Right atrium auricular region (tissue), 2 donors: ENCODE measurements around the gene DNAJB1. TPM values are rescaled to one million over a fixed set of nuclear protein-coding genes. Genes with fewer than 3 reads are reported as not detected.

Experiments
- DNase-seq: peaks from one replicate; pipeline ENCODE4 v3.0.0-alpha.2; 2019; ENCODE audit warnings: low spot score
- H3K27ac ChIP-seq, 2 donors: fragments of 200-600 bp; sonication (generic); 1 replicate in 1 of 2; 2 replicates in 1 of 2; pipeline ENCODE4 v1.5.1; 2016 to 2019
- H3K27me3 ChIP-seq, 2 donors: fragments of 200-600 bp; sonication (generic); one replicate each; pipeline versions ENCODE4 v1.5.1 to v1.6.0; 2017 to 2019
- H3K36me3 ChIP-seq: fragments of 200-600 bp; sonication (generic); one replicate; pipeline ENCODE4 v1.5.1; 2016
- H3K4me1 ChIP-seq, 2 donors: fragments of 200-600 bp; sonication (generic); one replicate each; pipeline versions ENCODE4 v1.5.1 to v1.6.0; 2017 to 2019
- H3K4me3 ChIP-seq, 2 donors: fragments of 200-600 bp; sonication (generic); 1 replicate in 1 of 2; 2 replicates in 1 of 2; pipeline ENCODE4 v1.5.1; 2017 to 2019; ENCODE audit warnings: mild to moderate bottlenecking in 1 of 2, moderate library complexity in 1 of 2
- H3K9me3 ChIP-seq, 2 donors: fragments of 200-600 bp; sonication (generic); one replicate each; pipeline ENCODE4 v1.5.1; 2019
- CTCF ChIP-seq, 2 donors: fragments of 200-600 bp; sonication (generic); IDR thresholded peaks; one replicate each; pipeline ENCODE4 v1.5.1; 2019; ENCODE audit warnings: antibody characterized with exemption in 2 of 2
- total RNA-seq, 2 donors: library from RNA; depleted of rRNA; stranded (reverse); fragments of >200 nt; gene quantifications; one replicate each; pipeline ENCODE4 v1.1.0, GENCODE V29; 2016

DNAJB1 gene
- total RNA-seq, 2 donors from 2014 or later: 36.5 to 52.9 TPM

GRCh38 chr19:14528419-14529253, 10.4 kb upstream of the DNAJB1 start:
- no peak for DNase-seq
- peaks cover 0 to 25% of the 10 kb centered on the region in 2 donors for H3K4me1 ChIP-seq
- TF ChIP-seq CTCF (IDR thresholded peaks at IDR 0.05): no peak

GRCh38 chr19:14526423-14526822, 8.2 kb upstream of the DNAJB1 start:
- no peak for DNase-seq
- Histone ChIP-seq H3K4me1 (peaks cover 0 to 17% of the 10 kb centered on the region in 2 donors), H3K9me3 (no peaks in the 10 kb centered on the region), H3K4me3 (no peak overlapping the region), H3K27me3 (no peaks in the 10 kb centered on the region), H3K36me3 (no peaks in the 10 kb centered on the region), H3K27ac (no peak overlapping the region)
- no peak for TF ChIP-seq CTCF (IDR thresholded peaks at IDR 0.05)

More at GRCh38 chr19:14528419-14529253, 10.4 kb upstream of the DNAJB1 start:
- Histone ChIP-seq H3K27ac (peak overlapping the region in 1 of 2 donors; percentile 95), H3K4me3 (peak overlapping the region; percentile 40 to 72), H3K27me3 (no peaks in the 10 kb centered on the region), H3K36me3 (no peaks in the 10 kb centered on the region), H3K9me3 (no peaks in the 10 kb centered on the region)

- no peak for DNase-seq
- H3K27ac ChIP-seq: no peak overlapping the region
- no peak overlapping the region for H3K4me3 ChIP-seq
Observed at GRCh38 chr19:14525729-14526128, 7.5 kb upstream of the DNAJB1 start.

GRCh38 chr19:14520543-14520942, 2.3 kb upstream of the DNAJB1 start:
- no peak overlapping the region for H3K4me3 ChIP-seq
- peaks cover 12% of the 10 kb centered on the region for H3K36me3 ChIP-seq
- no peak for DNase-seq
- no peak overlapping the region for H3K27ac ChIP-seq
- H3K27me3 ChIP-seq: no peaks in the 10 kb centered on the region
- H3K9me3 ChIP-seq: no peaks in the 10 kb centered on the region
- peaks cover 0 to 29% of the 10 kb centered on the region in 2 donors for H3K4me1 ChIP-seq
- TF ChIP-seq CTCF (IDR thresholded peaks at IDR 0.05): no peak

More at GRCh38 chr19:14525729-14526128, 7.5 kb upstream of the DNAJB1 start:
- Histone ChIP-seq H3K9me3 (no peaks in the 10 kb centered on the region), H3K27me3 (no peaks in the 10 kb centered on the region), H3K4me1 (peaks cover 0 to 13% of the 10 kb centered on the region in 2 donors), H3K36me3 (no peaks in the 10 kb centered on the region)
- TF ChIP-seq CTCF (IDR thresholded peaks at IDR 0.05): no peak

GRCh38 chr19:14519860-14520407, 1.7 kb upstream of the DNAJB1 start:
- no peak for TF ChIP-seq CTCF (IDR thresholded peaks at IDR 0.05)
- Histone ChIP-seq H3K27me3 (no peaks in the 10 kb centered on the region), H3K4me1 (peaks cover 0 to 35% of the 10 kb centered on the region in 2 donors), H3K36me3 (peaks cover 19% of the 10 kb centered on the region), H3K4me3 (no peak overlapping the region), H3K9me3 (no peaks in the 10 kb centered on the region), H3K27ac (peak overlapping the region; percentile 100)
- DNase-seq: no peak
